Mesenchymal stem cell (in vitro differentiated cells and primary cell): ENCODE measurements around the gene TTC6.

ENCODE experiments used
- DNase-seq: peaks from one replicate; pipeline ENCODE4 v3.0.0-alpha.2; 2013
- H2AFZ ChIP-seq: one replicate; pipeline ENCODE4 v1.6.1; 2013; ENCODE audit warnings: low read depth, mild to moderate bottlenecking, control low read depth, inconsistent platforms, low read length, moderate library complexity
- H2AK5ac ChIP-seq: 2 replicates; pipeline ENCODE4 v1.6.1; 2013; ENCODE audit warnings: low read length, moderate library complexity, mild to moderate bottlenecking, inconsistent platforms; ENCODE audit not compliant: severe bottlenecking
- H2BK120ac ChIP-seq: one replicate; pipeline ENCODE4 v1.6.1; 2013; ENCODE audit warnings: low read depth, mild to moderate bottlenecking, inconsistent platforms, low read length, moderate library complexity
- H2BK12ac ChIP-seq, 2 experiments: one replicate each; pipeline ENCODE4 v1.6.1; 2013; ENCODE audit warnings: inconsistent platforms in 2 of 2, low read length in 2 of 2, mild to moderate bottlenecking in 2 of 2, moderate library complexity in 2 of 2, control low read depth in 1 of 2
- H2BK15ac ChIP-seq: one replicate; pipeline ENCODE4 v1.6.1; 2013; ENCODE audit warnings: mild to moderate bottlenecking, low read depth, inconsistent platforms; ENCODE audit not compliant: poor library complexity, severe bottlenecking
- H2BK5ac ChIP-seq: 2 replicates; pipeline ENCODE4 v1.6.1; 2013; ENCODE audit warnings: low read depth, mild to moderate bottlenecking, low read length, control low read depth, inconsistent platforms; ENCODE audit not compliant: poor library complexity, severe bottlenecking
- H3K14ac ChIP-seq, 2 experiments: one replicate each; pipeline ENCODE4 v1.6.1; 2013; ENCODE audit warnings: inconsistent platforms in 2 of 2, low read length in 2 of 2, control low read depth in 1 of 2, mild to moderate bottlenecking in 1 of 2, moderate library complexity in 1 of 2
- H3K18ac ChIP-seq, 2 experiments: one replicate each; pipeline ENCODE4 v1.6.1; 2013; ENCODE audit warnings: inconsistent platforms in 2 of 2, low read length in 2 of 2, control low read depth in 1 of 2, low read depth in 1 of 2, mild to moderate bottlenecking in 1 of 2
- H3K23ac ChIP-seq, 2 experiments: one replicate each; pipeline ENCODE4 v1.6.1; 2013; ENCODE audit warnings: inconsistent platforms in 2 of 2, low read length in 2 of 2, mild to moderate bottlenecking in 2 of 2, moderate library complexity in 2 of 2, control low read depth in 1 of 2
- H3K27ac ChIP-seq: 2 replicates; pipeline ENCODE4 v1.5.1; 2013; ENCODE audit warnings: mild to moderate bottlenecking, moderate library complexity, low read length, control low read depth, inconsistent platforms; ENCODE audit not compliant: poor library complexity, severe bottlenecking
- H3K27me3 ChIP-seq, 2 experiments: 2 replicates each; pipeline versions ENCODE4 v1.6.1 to v1.7.0; 2013; ENCODE audit warnings: low read length in 2 of 2, mild to moderate bottlenecking in 2 of 2, moderate library complexity in 2 of 2, control low read depth in 1 of 2, inconsistent platforms in 1 of 2; ENCODE audit not compliant: control insufficient read depth in 1 of 2, insufficient read depth in 1 of 2
- H3K36me3 ChIP-seq, 2 experiments: 2 replicates each; pipeline versions ENCODE4 v1.6.1 to v1.7.0; 2013; ENCODE audit warnings: low read length in 2 of 2, control low read depth in 1 of 2, inconsistent platforms in 1 of 2, low read depth in 1 of 2, mild to moderate bottlenecking in 1 of 2; ENCODE audit not compliant: insufficient read depth in 2 of 2, control insufficient read depth in 1 of 2
- H3K4ac ChIP-seq, 2 experiments: one replicate each; pipeline ENCODE4 v1.6.1; 2013; ENCODE audit warnings: inconsistent platforms in 2 of 2, low read length in 2 of 2, mild to moderate bottlenecking in 2 of 2, moderate library complexity in 2 of 2, control low read depth in 1 of 2, low read depth in 1 of 2
- H3K4me1 ChIP-seq: 2 replicates; pipeline ENCODE4 v1.6.1; 2013; ENCODE audit warnings: low read depth, low read length, control low read depth; ENCODE audit not compliant: control insufficient read depth, insufficient read depth
- H3K4me2 ChIP-seq: 2 replicates; pipeline ENCODE4 v1.6.1; 2013; ENCODE audit warnings: low read length, mild to moderate bottlenecking, inconsistent platforms; ENCODE audit not compliant: poor library complexity, severe bottlenecking
- H3K4me3 ChIP-seq, 2 experiments: 2 replicates each; pipeline versions ENCODE4 v1.5.1 to v1.7.0; 2013; ENCODE audit warnings: low read length in 2 of 2, mild to moderate bottlenecking in 2 of 2, control low read depth in 1 of 2, low read depth in 1 of 2; ENCODE audit not compliant: insufficient read depth in 1 of 2
- H3K79me1 ChIP-seq: replicated peaks from 2 replicates; pipeline ENCODE4 v1.6.1; 2013; ENCODE audit warnings: mild to moderate bottlenecking, control low read depth, low read length, inconsistent platforms; ENCODE audit not compliant: poor library complexity, severe bottlenecking
- H3K9ac ChIP-seq: 2 replicates; pipeline ENCODE4 v1.7.0; 2013; ENCODE audit warnings: mild to moderate bottlenecking, low read length, moderate library complexity
- H3K9me3 ChIP-seq: 2 replicates; pipeline ENCODE4 v1.7.0; 2013; ENCODE audit warnings: mild to moderate bottlenecking, low read length; ENCODE audit not compliant: control insufficient read depth
- H4K8ac ChIP-seq: one replicate; pipeline ENCODE4 v1.6.1; 2013; ENCODE audit warnings: inconsistent platforms, mild to moderate bottlenecking, low read length, moderate library complexity
- H4K91ac ChIP-seq: one replicate; pipeline ENCODE4 v1.6.1; 2013; ENCODE audit warnings: mild to moderate bottlenecking, low read length, inconsistent platforms
- WGBS: methylation state at CpG from one replicate; pipeline ENCODE4 v1.1.7; 2013; ENCODE audit warnings: mixed read lengths; 5-methylcytosine and 5-hydroxymethylcytosine counted together

The TTC6 gene

GRCh38 chr14:37617864-37618365 is 22.5 kb downstream of the TTC6 start:
- H3K9ac ChIP-seq, result no peak overlapping the region
- no peak overlapping the region for H3K18ac ChIP-seq
- no peak overlapping the region for H2BK15ac ChIP-seq
- H2AK5ac ChIP-seq, result no peak overlapping the region
- H3K4me2 ChIP-seq, result no peak overlapping the region
- no peak overlapping the region for H3K23ac ChIP-seq
- H3K14ac ChIP-seq, result no peak overlapping the region
- no peaks in the 10 kb centered on the region for H3K36me3 ChIP-seq
- 97% methylated on average over 1 of the region's 1 CpG for WGBS
- no peak for DNase-seq
- peaks cover 56% of the 10 kb centered on the region for H3K9me3 ChIP-seq
- no peaks in the 10 kb centered on the region for H3K79me1 ChIP-seq
- no peak overlapping the region for H3K27ac ChIP-seq
- no peak overlapping the region for H2BK120ac ChIP-seq
- no peak overlapping the region for H2BK5ac ChIP-seq
- no peak overlapping the region for H2BK12ac ChIP-seq
- peaks cover 8% of the 10 kb centered on the region for H3K4me1 ChIP-seq
- no peak overlapping the region for H2AFZ ChIP-seq
- no peak overlapping the region for H4K91ac ChIP-seq
- no peak overlapping the region for H4K8ac ChIP-seq
- H3K4me3 ChIP-seq, result no peak overlapping the region
- no peak overlapping the region for H3K4ac ChIP-seq
- H3K27me3 ChIP-seq, result peaks cover 7 to 9% of the 10 kb centered on the region in 2 experiments

GRCh38 chr14:37618498-37619028 is 23.1 kb downstream of the TTC6 start:
- 100% methylated on average over 1 of the region's 1 CpG for WGBS
- DNase-seq, result no peak
- no peak overlapping the region for H2AFZ ChIP-seq
- H4K8ac ChIP-seq, result no peak overlapping the region
- no peak overlapping the region for H2BK12ac ChIP-seq
- no peak overlapping the region for H3K4me3 ChIP-seq
- H3K79me1 ChIP-seq, result no peaks in the 10 kb centered on the region
- H3K9me3 ChIP-seq, result peaks cover 49% of the 10 kb centered on the region
- no peak overlapping the region for H3K23ac ChIP-seq
- no peak overlapping the region for H2AK5ac ChIP-seq
- no peaks in the 10 kb centered on the region for H3K36me3 ChIP-seq
- no peak overlapping the region for H3K9ac ChIP-seq
- peaks cover 9% of the 10 kb centered on the region in 2 experiments for H3K27me3 ChIP-seq
- no peak overlapping the region for H3K4me2 ChIP-seq
- H4K91ac ChIP-seq, result no peak overlapping the region
- no peak overlapping the region for H2BK5ac ChIP-seq
- H3K18ac ChIP-seq, result no peak overlapping the region
- H3K4me1 ChIP-seq, result peaks cover 8% of the 10 kb centered on the region
- no peak overlapping the region for H3K4ac ChIP-seq
- H3K14ac ChIP-seq, result no peak overlapping the region
- H2BK120ac ChIP-seq, result no peak overlapping the region
- no peak overlapping the region for H2BK15ac ChIP-seq
- H3K27ac ChIP-seq, result no peak overlapping the region

GRCh38 chr14:37620856-37621255 is 25.4 kb downstream of the TTC6 start:
- Histone ChIP-seq H2BK15ac (no peak overlapping the region), H3K23ac (no peak overlapping the region), H2AK5ac (no peak overlapping the region), H3K4me1 (peaks cover 8% of the 10 kb centered on the region), H4K8ac (no peak overlapping the region), H2BK5ac (no peak overlapping the region), H3K27ac (no peak overlapping the region), H4K91ac (no peak overlapping the region), H3K4me3 (no peak overlapping the region), H2BK12ac (no peak overlapping the region), H3K36me3 (no peaks in the 10 kb centered on the region), H3K9me3 (peaks cover 26% of the 10 kb centered on the region), H2BK120ac (no peak overlapping the region), H3K27me3 (peaks cover 9% of the 10 kb centered on the region in 2 experiments), H3K9ac (no peak overlapping the region), H3K14ac (no peak overlapping the region), H3K4ac (no peak overlapping the region), H3K79me1 (no peaks in the 10 kb centered on the region), H3K4me2 (no peak overlapping the region), H3K18ac (no peak overlapping the region), H2AFZ (no peak overlapping the region)
- no peak for DNase-seq

GRCh38 chr14:37622231-37622923 is 26.9 kb downstream of the TTC6 start:
- Histone ChIP-seq H3K4me3 (peak overlapping the region; percentile 43 to 72), H3K36me3 (no peaks in the 10 kb centered on the region), H3K9me3 (peaks cover 14% of the 10 kb centered on the region), H2BK15ac (no peak overlapping the region), H3K27ac (no peak overlapping the region), H4K91ac (peak overlapping the region; percentile 56), H2BK120ac (no peak overlapping the region), H3K4me2 (peak overlapping the region; percentile 91), H3K18ac (peak overlapping the region in 1 of 2 experiments; percentile 8), H3K27me3 (peaks cover 9% of the 10 kb centered on the region in 2 experiments), H2AK5ac (no peak overlapping the region), H3K14ac (no peak overlapping the region), H3K4ac (no peak overlapping the region), H3K9ac (peak overlapping the region; percentile 61), H4K8ac (peak overlapping the region; percentile 76), H3K23ac (no peak overlapping the region), H2BK5ac (no peak overlapping the region), H2BK12ac (no peak overlapping the region), H3K79me1 (no peaks in the 10 kb centered on the region), H3K4me1 (peaks cover 8% of the 10 kb centered on the region), H2AFZ (peak overlapping the region; percentile 6)
- 6% methylated on average over 80 of the region's 81 CpGs for WGBS
- peak; percentile 45 for DNase-seq
